Trophoblast cell (in vitro differentiated cells and primary cell): ENCODE results near the gene PAK1IP1.
"Not testable (repeated sequence)": the region's sequence is repeated elsewhere in the genome, so short reads cannot be mapped to it uniquely, and the experiment has no call there.

Source experiments
- DNase-seq, 2 donors: peaks; one replicate each; pipeline ENCODE4 v3.0.0-alpha.2; 2016
- H2AFZ ChIP-seq: 2 replicates; pipeline ENCODE4 v1.6.1; 2013; ENCODE audit warnings: low read length, moderate library complexity, mild to moderate bottlenecking; ENCODE audit not compliant: insufficient read depth, poor library complexity
- H2AK5ac ChIP-seq: 2 replicates; pipeline ENCODE4 v1.6.1; 2013; ENCODE audit warnings: mild to moderate bottlenecking, low read length
- H2BK120ac ChIP-seq: 2 replicates; pipeline ENCODE4 v1.6.1; 2013; ENCODE audit warnings: low read length, mild to moderate bottlenecking, moderate library complexity; ENCODE audit not compliant: insufficient read depth, poor library complexity
- H2BK12ac ChIP-seq: 2 replicates; pipeline ENCODE4 v1.6.1; 2013; ENCODE audit warnings: mild to moderate bottlenecking, low read length, moderate library complexity
- H2BK5ac ChIP-seq: 2 replicates; pipeline ENCODE4 v1.6.1; 2013; ENCODE audit warnings: low read length, low read depth, moderate library complexity, mild to moderate bottlenecking; ENCODE audit not compliant: poor library complexity
- H3K14ac ChIP-seq: 2 replicates; pipeline ENCODE4 v1.6.1; 2013; ENCODE audit warnings: mild to moderate bottlenecking, low read length
- H3K18ac ChIP-seq: 2 replicates; pipeline ENCODE4 v1.6.1; 2013; ENCODE audit warnings: mild to moderate bottlenecking, low read length
- H3K23ac ChIP-seq: 2 replicates; pipeline ENCODE4 v1.6.1; 2013; ENCODE audit warnings: low read length
- H3K27ac ChIP-seq: 2 replicates; pipeline ENCODE4 v1.5.1; 2013; ENCODE audit warnings: low read depth, mild to moderate bottlenecking, inconsistent platforms, low read length, moderate library complexity
- H3K27me3 ChIP-seq: 2 replicates; pipeline ENCODE4 v1.6.1; 2013; ENCODE audit warnings: inconsistent platforms, mild to moderate bottlenecking, low read length, moderate library complexity; ENCODE audit not compliant: insufficient read depth
- H3K36me3 ChIP-seq, 2 experiments: 1 replicate in 1 of 2; 2 replicates in 1 of 2; pipeline ENCODE4 v1.6.1; 2013; ENCODE audit warnings: low read length in 2 of 2, mild to moderate bottlenecking in 2 of 2, moderate library complexity in 1 of 2; ENCODE audit not compliant: insufficient read depth in 2 of 2, control insufficient read depth in 1 of 2
- H3K4ac ChIP-seq: 2 replicates; pipeline ENCODE4 v1.6.1; 2013; ENCODE audit warnings: low read depth, mild to moderate bottlenecking, low read length, moderate library complexity
- H3K4me1 ChIP-seq, 2 experiments: 1 replicate in 1 of 2; 2 replicates in 1 of 2; pipeline ENCODE4 v1.6.1; 2013; ENCODE audit warnings: low read length in 2 of 2, mild to moderate bottlenecking in 2 of 2, moderate library complexity in 1 of 2; ENCODE audit not compliant: insufficient read depth in 2 of 2, control insufficient read depth in 1 of 2
- H3K4me2 ChIP-seq: 2 replicates; pipeline ENCODE4 v1.6.1; 2013; ENCODE audit warnings: inconsistent platforms, mild to moderate bottlenecking, low read length, moderate library complexity
- H3K4me3 ChIP-seq: 2 replicates; pipeline ENCODE4 v1.5.1; 2013; ENCODE audit warnings: mild to moderate bottlenecking, low read depth, low read length, inconsistent platforms
- H3K79me1 ChIP-seq: one replicate; pipeline ENCODE4 v1.6.1; 2013; ENCODE audit warnings: low read length
- H3K79me2 ChIP-seq: 2 replicates; pipeline ENCODE4 v1.6.1; 2013; ENCODE audit warnings: low read length, mild to moderate bottlenecking; ENCODE audit not compliant: control insufficient read depth, insufficient read depth, poor library complexity
- H3K9ac ChIP-seq: 2 replicates; pipeline ENCODE4 v1.6.1; 2013; ENCODE audit warnings: mild to moderate bottlenecking, low read length
- H3K9me3 ChIP-seq: 2 replicates; pipeline ENCODE4 v1.6.1; 2013; ENCODE audit warnings: low read depth, mild to moderate bottlenecking, control low read depth, inconsistent platforms, low read length; ENCODE audit not compliant: insufficient read depth
- H4K12ac ChIP-seq: 2 replicates; pipeline ENCODE4 v1.6.1; 2013; ENCODE audit warnings: low read depth, mild to moderate bottlenecking, low read length, moderate library complexity
- H4K8ac ChIP-seq: 2 replicates; pipeline ENCODE4 v1.6.1; 2013; ENCODE audit warnings: low read depth, mild to moderate bottlenecking, low read length, moderate library complexity
- H4K91ac ChIP-seq: one replicate; pipeline ENCODE4 v1.6.1; 2013; ENCODE audit warnings: low read depth, mild to moderate bottlenecking, low read length, moderate library complexity
- WGBS: extraction: QIAGEN DNeasy Blood & Tissue Kit; methylation state at CpG from one replicate; pipeline ENCODE4 v1.1.7; 2013; ENCODE audit warnings: missing lambda C conversion rate; ENCODE audit not compliant: insufficient read length, insufficient coverage; ENCODE audit errors: extremely low coverage; 5-methylcytosine and 5-hydroxymethylcytosine counted together

The PAK1IP1 gene

GRCh38 chr6:10719964-10720264 lies 25.1 kb downstream of the PAK1IP1 start:
- Histone ChIP-seq H3K36me3 (peaks cover 0 to 2% of the 10 kb centered on the region in 2 experiments), H3K9me3 (peaks cover 8% of the 10 kb centered on the region), H3K4me2 (no peak overlapping the region), H3K79me2 (peaks cover 2% of the 10 kb centered on the region), H3K4ac (no peak overlapping the region), H3K9ac (no peak overlapping the region), H3K27ac (no peak overlapping the region), H2BK120ac (no peak overlapping the region), H2BK5ac (no peak overlapping the region), H2AK5ac (peak overlapping the region; percentile 59), H2BK12ac (no peak overlapping the region), H3K27me3 (no peaks in the 10 kb centered on the region), H4K12ac (no peak overlapping the region), H2AFZ (no peak overlapping the region), H3K23ac (no peak overlapping the region), H4K91ac (no peak overlapping the region), H3K4me3 (peak overlapping the region; percentile 23), H3K79me1 (peaks cover 11% of the 10 kb centered on the region), H3K18ac (no peak overlapping the region), H4K8ac (peak overlapping the region; percentile 42), H3K4me1 (peaks cover 0 to 8% of the 10 kb centered on the region in 2 experiments), H3K14ac (no peak overlapping the region)
- no peak for DNase-seq
- WGBS = no CpG with 5 or more reads among the region's 21 CpGs

GRCh38 chr6:10720265-10720959 lies 25.6 kb downstream of the PAK1IP1 start:
- Histone ChIP-seq H4K91ac (no peak overlapping the region), H3K4me3 (no peak overlapping the region), H2AK5ac (peak overlapping the region; percentile 59), H2BK12ac (no peak overlapping the region), H3K27me3 (no peaks in the 10 kb centered on the region), H3K4me2 (no peak overlapping the region), H2BK5ac (no peak overlapping the region), H3K9me3 (peaks cover 8% of the 10 kb centered on the region), H3K14ac (no peak overlapping the region), H3K23ac (no peak overlapping the region), H3K4ac (no peak overlapping the region), H2AFZ (no peak overlapping the region), H3K79me1 (peaks cover 11% of the 10 kb centered on the region), H3K36me3 (peaks cover 2 to 6% of the 10 kb centered on the region in 2 experiments), H2BK120ac (no peak overlapping the region), H4K12ac (no peak overlapping the region), H3K79me2 (peaks cover 2% of the 10 kb centered on the region), H3K27ac (no peak overlapping the region), H3K9ac (no peak overlapping the region), H4K8ac (no peak overlapping the region), H3K4me1 (peaks cover 0 to 8% of the 10 kb centered on the region in 2 experiments), H3K18ac (no peak overlapping the region)
- peak in 1 of 2 donors; percentile 14 for DNase-seq
- WGBS = no CpG with 5 or more reads among the region's 49 CpGs

- not testable (repeated sequence) for H3K9me3 ChIP-seq, H3K27me3 ChIP-seq, H3K14ac ChIP-seq, H4K91ac ChIP-seq, H3K4me1 ChIP-seq, H2BK5ac ChIP-seq, H3K23ac ChIP-seq, H3K4me2 ChIP-seq, H3K9ac ChIP-seq, H2BK12ac ChIP-seq, H2AFZ ChIP-seq, H3K27ac ChIP-seq, H2BK120ac ChIP-seq, H3K4ac ChIP-seq, H3K18ac ChIP-seq, H4K12ac ChIP-seq, H3K79me2 ChIP-seq, H3K4me3 ChIP-seq, H4K8ac ChIP-seq
- DNase-seq = peak in 1 of 2 donors; percentile 11
- WGBS = no CpG with 5 or more reads among the region's 17 CpGs
- Histone ChIP-seq H2AK5ac (peak overlapping the region; percentile 18), H3K36me3 (peaks cover 6 to 12% of the 10 kb centered on the region in 2 experiments), H3K79me1 (peaks cover 11% of the 10 kb centered on the region)
Observed at GRCh38 chr6:10720960-10721849, 26.4 kb downstream of the PAK1IP1 start.

GRCh38 chr6:10721850-10722569 lies 27.2 kb downstream of the PAK1IP1 start:
- peak overlapping the region; percentile 86 for H3K27ac ChIP-seq
- no peak overlapping the region for H2AK5ac ChIP-seq
- WGBS = no CpG with 5 or more reads among the region's 11 CpGs
- peaks cover 11 to 15% of the 10 kb centered on the region in 2 experiments for H3K36me3 ChIP-seq
- H3K14ac ChIP-seq = peak overlapping the region; percentile 84
- H4K8ac ChIP-seq = peak overlapping the region; percentile 95
- peaks cover 8% of the 10 kb centered on the region for H3K9me3 ChIP-seq
- H3K9ac ChIP-seq = peak overlapping the region; percentile 83
- H2BK120ac ChIP-seq = peak overlapping the region; percentile 72
- H3K4me3 ChIP-seq = no peak overlapping the region
- peaks cover 11% of the 10 kb centered on the region for H3K79me1 ChIP-seq
- H2BK5ac ChIP-seq = peak overlapping the region; percentile 86
- peaks cover 0 to 8% of the 10 kb centered on the region in 2 experiments for H3K4me1 ChIP-seq
- H3K79me2 ChIP-seq = peaks cover 2% of the 10 kb centered on the region
- peak overlapping the region; percentile 92 for H3K4me2 ChIP-seq
- no peak for DNase-seq
- H4K12ac ChIP-seq = peak overlapping the region; percentile 90
- H4K91ac ChIP-seq = peak overlapping the region; percentile 88
- no peaks in the 10 kb centered on the region for H3K27me3 ChIP-seq
- peak overlapping the region; percentile 78 for H3K4ac ChIP-seq
- no peak overlapping the region for H3K23ac ChIP-seq
- H2BK12ac ChIP-seq = peak overlapping the region; percentile 70
- H3K18ac ChIP-seq = peak overlapping the region; percentile 84
- peak overlapping the region; percentile 98 for H2AFZ ChIP-seq
